Subcutaneous adipose tissue (tissue), 4 donors: ENCODE results near the gene LKAAEAR1. TPM values are rescaled to one million over a fixed set of nuclear protein-coding genes. Genes with fewer than 3 reads are reported as not detected.

Source experiments
- CTCF ChIP-seq: fragments of 450-650 bp; IDR thresholded peaks from one replicate; pipeline ENCODE4 v1.5.1; 2016; ENCODE audit warnings: low read depth, mild to moderate bottlenecking, control low read depth, antibody characterized with exemption, moderate library complexity
- total RNA-seq, 4 donors: library from RNA; depleted of rRNA; stranded (reverse); fragments of >200 nt; gene quantifications; one replicate each; pipeline ENCODE4 v1.1.0, GENCODE V29; 2016

The LKAAEAR1 gene
- total RNA-seq, 4 donors from 2014 or later: not detected

DNA sequence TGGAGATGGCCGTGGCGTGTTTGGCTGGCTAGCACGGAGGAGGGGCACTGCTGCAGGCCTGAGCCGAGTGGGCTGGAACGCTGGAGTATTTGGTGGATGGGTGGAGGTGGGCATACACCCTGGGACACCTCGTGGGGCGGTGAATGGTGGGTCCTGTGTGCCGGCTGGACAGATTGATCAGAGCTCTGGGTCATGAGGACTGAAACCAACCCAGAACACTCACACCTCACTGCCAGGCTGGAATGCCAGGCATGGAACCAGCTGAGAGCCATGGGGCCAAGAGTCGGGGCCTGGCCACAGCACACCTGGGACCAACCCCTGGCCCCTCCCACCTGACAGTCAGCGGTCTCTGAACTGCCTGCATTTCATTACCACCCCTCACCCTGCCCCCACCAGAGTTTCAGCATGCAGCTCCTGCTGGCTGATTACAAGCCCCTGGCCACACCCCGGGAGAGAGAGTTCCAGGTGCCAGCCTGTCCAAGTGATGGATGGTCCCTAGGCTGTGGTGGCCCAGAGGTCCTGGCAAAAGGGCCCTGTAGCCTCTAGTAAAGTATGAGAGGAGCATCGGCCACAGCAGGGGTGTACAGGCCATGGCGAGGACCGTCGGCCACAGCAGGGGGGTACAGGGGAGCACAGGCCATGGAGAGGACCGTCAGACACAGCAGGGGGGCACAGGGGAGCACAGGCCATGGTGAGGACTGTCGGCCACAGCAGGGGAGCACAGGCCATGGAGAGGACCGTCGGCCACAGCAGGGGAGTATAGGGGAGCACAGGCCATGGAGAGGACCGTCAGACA lies 19.9 kb upstream of the LKAAEAR1 start:
- TF ChIP-seq CTCF: no peak

- no peak for TF ChIP-seq CTCF
These were observed 18.6 kb upstream of the LKAAEAR1 start for GRCh38 chr20:64102647-64103354.

DNA sequence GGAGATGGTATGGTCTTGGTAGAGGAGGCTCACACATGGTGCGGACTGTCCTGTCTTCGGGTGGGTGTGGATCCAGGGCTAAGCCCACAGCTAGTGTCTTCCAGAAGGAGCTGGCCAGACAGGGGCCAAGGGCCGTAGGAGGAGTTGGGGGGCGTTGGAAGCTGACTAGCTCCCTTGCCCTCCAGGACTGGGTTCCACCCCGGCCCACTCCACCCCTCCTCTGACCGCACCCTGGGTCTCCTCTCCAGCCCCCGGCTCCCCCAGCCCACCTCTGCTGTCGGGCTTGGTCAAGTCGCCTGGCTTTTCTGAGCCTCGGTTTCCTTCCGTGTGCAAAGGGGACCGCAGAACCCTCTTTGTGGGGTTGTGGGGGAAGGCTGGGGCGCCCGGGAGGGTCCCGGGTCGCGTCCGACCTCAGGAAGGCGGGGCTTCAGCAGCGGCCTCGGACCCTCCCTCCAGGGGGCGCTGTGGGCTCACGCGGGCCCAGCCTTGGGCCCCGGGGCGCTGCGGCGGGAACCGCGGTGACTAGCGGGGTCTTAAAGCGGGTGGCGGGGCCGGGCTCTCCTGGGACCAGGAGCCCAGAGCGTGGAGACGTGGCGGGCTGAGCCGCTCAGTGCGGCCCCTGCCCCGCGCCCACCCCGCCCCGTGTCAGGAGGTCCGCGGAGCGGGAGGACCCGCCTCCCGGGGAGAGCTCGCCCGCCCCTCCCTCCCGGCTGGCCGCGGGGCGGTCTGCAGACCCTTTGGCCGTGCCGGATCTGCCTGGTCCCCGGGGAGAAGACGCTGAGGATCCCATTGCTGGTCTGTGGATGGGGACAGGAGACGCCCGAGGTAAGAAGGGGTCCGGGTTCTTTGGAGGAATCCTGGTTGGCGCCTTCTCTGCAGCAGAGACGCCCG lies 17.8 kb upstream of the LKAAEAR1 start:
- no peak for TF ChIP-seq CTCF

- TF ChIP-seq CTCF: no peak
These were observed 16.9 kb upstream of the LKAAEAR1 start for GRCh38 chr20:64100946-64101688.

DNA sequence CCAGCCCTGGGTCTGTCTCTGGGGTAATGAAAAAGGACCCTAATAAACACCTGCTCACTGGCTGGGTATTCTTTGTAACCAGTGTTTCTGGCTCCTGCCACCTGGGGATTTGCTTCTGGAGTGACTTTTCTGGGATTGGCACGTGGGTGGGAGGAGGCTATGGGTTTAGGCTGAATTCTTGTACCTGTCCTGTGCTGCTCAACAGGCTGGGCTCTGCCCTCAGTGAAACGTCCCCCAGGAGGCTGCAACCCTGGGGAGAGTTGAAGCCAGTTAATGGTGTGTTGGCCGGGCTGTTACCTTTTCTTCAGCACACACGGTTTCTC lies 16.3 kb upstream of the LKAAEAR1 start:
- no peak for TF ChIP-seq CTCF

DNA sequence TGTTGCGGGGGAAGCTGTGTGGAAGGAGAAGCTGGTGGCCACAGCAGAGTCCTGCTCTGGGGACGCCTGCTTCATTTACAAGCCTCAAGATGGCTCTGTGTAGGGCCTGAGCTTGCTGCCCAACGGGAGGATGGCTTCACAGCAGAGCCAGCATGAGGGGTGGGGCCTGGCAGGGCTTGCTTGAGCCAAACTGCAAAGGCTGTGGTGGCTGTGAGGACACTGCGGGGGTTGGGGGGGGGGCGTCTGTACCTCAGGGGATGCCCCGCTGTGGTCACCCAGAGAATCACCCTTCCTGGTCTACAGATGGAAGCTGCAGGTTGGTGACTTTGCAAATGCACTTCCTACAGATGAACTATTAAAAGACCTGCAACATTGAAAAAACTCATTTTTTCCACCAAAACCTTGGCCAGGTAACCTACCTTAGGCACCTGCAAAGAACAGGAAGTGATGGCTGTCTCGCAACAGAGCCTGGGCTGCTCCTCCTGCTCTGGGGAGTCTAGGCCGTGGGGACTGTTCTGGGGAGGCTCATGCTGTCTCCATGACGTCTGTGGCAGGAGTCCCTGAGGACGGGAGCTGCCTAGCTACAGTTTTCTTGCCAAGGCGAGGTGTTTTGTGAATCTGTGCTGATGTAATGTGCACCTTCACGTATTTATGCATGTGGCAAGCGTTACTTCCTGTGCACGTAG lies 15.8 kb upstream of the LKAAEAR1 start:
- TF ChIP-seq CTCF: no peak
